GM18868 (cell line): Measurements from ENCODE around the gene PKIG.
"Not testable (repeated sequence)": the region's sequence is repeated elsewhere in the genome, so short reads cannot be mapped to it uniquely, and the experiment has no call there.

Experiments used
- ATAC-seq: cut with Tn5 transposase; IDR thresholded peaks from one replicate; pipeline ENCODE4 v1.9.1; 2021; ENCODE audit warnings: mild to moderate bottlenecking, moderate library complexity; ENCODE audit not compliant: unreplicated experiment

PKIG gene

GRCh38 chr20:44571362-44571988 lies 10.9 kb upstream of the PKIG start:
- no peak for ATAC-seq

- ATAC-seq = no peak
Measured at GRCh38 chr20:44572551-44573500, 9.6 kb upstream of the PKIG start.

- no peak for ATAC-seq
Measured at GRCh38 chr20:44573501-44573869, 8.9 kb upstream of the PKIG start.

GRCh38 chr20:44574372-44574771 lies 8.0 kb upstream of the PKIG start:
- no peak for ATAC-seq

GRCh38 chr20:44576297-44576696 lies 6.1 kb upstream of the PKIG start:
- no peak for ATAC-seq

- no peak for ATAC-seq
Measured at GRCh38 chr20:44579313-44580081, 2.9 kb upstream of the PKIG start.

GRCh38 chr20:44580581-44581268 lies 1.7 kb upstream of the PKIG start:
- ATAC-seq = no peak

GRCh38 chr20:44581515-44581914 lies 864 bp upstream of the PKIG start:
- ATAC-seq = no peak

GRCh38 chr20:44583157-44583556 lies 778 bp downstream of the PKIG start:
- no peak for ATAC-seq

- no peak for ATAC-seq
Measured at GRCh38 chr20:44584162-44584561, 1.8 kb downstream of the PKIG start.

- ATAC-seq = peak; percentile 37
Measured at GRCh38 chr20:44585057-44585963, 2.9 kb downstream of the PKIG start.

- peak; percentile 57 for ATAC-seq
Measured at GRCh38 chr20:44586289-44586911, 4.0 kb downstream of the PKIG start.

GRCh38 chr20:44587035-44587980 lies 4.9 kb downstream of the PKIG start:
- ATAC-seq = no peak

- ATAC-seq = not testable (repeated sequence)
Measured at GRCh38 chr20:44588321-44588720, 5.9 kb downstream of the PKIG start.

GRCh38 chr20:44589537-44589936 lies 7.2 kb downstream of the PKIG start:
- ATAC-seq = no peak

GRCh38 chr20:44590980-44591778 lies 8.8 kb downstream of the PKIG start:
- ATAC-seq = no peak

- ATAC-seq = no peak
Measured at GRCh38 chr20:44592366-44592765, 10.0 kb downstream of the PKIG start.

- no peak for ATAC-seq
Measured at GRCh38 chr20:44593751-44594150, 11.4 kb downstream of the PKIG start.
